DOHH2 (cell line): ENCODE results near the gene BSN.

ENCODE experiments used
- CTCF ChIP-seq: fragments of 200-600 bp; sonication (generic); IDR thresholded peaks from one replicate; pipeline ENCODE4 v1.5.1; 2014; ENCODE audit warnings: antibody characterized with exemption, mild to moderate bottlenecking, low read depth, low read length; ENCODE audit not compliant: poor library complexity, severe bottlenecking
- EZH2phosphoT487 ChIP-seq: fragments of 200-600 bp; sonication (generic); IDR thresholded peaks from 2 replicates; pipeline ENCODE4 v1.6.1; 2017; ENCODE audit warnings: borderline replicate concordance, mild to moderate bottlenecking, antibody characterized with exemption, low read length, moderate library complexity, mixed read lengths

- TF ChIP-seq EZH2phosphoT487 (no peak), CTCF (no peak)
These were observed 63.2 kb downstream of the BSN start for GRCh38 chr3:49617390-49618013.
